Ammon's horn (tissue), 1 donor: Measurements from ENCODE around the gene NPIPA3.
"Not testable (repeated sequence)": the region's sequence is repeated elsewhere in the genome, so short reads cannot be mapped to it uniquely, and the experiment has no call there.

ENCODE experiments used
- DNase-seq: peaks from one replicate; pipeline ENCODE4 v3.0.0-alpha.2; 2016; ENCODE audit warnings: low spot score

Gene NPIPA3

DNA sequence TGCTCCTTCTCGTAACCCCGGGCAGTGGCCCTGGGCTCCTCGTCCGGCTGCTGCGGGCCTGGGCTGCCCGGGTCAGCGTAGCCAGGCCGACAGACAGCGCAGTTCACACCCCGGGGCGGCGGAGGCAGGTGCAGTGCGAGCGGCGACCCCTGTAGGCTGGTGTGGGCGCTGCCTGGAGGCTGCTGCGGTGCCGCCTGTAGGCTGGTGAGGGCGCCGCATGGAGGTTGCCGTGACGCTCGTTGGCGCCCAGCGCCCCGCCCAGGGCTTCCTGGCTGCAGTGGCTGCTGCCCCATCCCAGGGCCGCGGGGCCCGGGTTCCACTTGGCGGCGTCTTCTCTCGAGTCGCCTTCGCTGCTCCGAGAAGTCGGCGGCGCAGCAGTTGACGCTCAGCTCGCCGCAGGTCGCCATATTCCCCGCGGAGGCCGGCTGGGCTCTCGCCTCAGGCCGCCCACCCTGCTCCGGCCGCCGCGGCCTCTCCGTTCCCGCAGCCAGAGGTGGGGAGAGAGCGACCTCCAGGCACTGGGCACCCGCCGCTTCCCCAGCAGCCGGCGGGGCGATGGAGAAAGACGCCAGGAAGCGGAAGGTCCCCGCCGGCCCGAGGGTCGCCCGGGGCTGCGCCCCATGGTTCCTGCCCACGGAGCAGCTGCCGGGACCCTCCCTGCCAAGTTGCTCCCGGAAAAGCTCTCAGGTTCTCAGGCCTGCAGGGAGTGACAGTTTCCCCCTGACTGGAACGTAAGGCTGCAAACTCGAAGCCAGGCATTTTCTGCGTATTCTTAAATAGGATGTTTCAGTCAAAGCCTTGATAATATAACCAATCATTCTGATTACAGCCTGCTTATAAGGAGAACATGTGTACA is 39.3 kb downstream of the NPIPA3 start, which contains the start of gene NPIPA2:
TSS of gene NPIPA2 (plus strand) at position 261 of the 856 bp plus-strand sequence. CDS start 5,533 bp downstream, outside the sequence.
- DNase-seq = not testable (repeated sequence)

DNA sequence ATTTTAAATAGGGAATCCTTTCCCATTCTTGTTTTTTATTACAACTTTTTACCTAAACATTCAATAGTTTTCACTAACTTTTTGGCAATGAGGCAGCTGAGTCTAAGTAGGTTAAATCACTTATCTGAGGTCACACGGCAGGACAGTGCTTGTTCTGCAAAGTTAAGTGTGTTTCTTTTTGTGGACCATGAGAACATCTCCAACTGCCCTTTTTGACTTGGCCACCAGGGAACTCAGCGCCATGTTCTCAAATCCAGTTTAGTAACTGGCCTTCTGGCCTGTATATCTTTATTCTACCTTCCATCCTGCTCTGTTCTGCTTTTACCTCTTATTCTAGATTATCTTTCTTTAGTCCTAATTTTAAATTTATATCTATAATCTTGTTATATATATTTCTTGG is 70.4 kb downstream of the NPIPA3 start:
- not testable (repeated sequence) for DNase-seq

DNA sequence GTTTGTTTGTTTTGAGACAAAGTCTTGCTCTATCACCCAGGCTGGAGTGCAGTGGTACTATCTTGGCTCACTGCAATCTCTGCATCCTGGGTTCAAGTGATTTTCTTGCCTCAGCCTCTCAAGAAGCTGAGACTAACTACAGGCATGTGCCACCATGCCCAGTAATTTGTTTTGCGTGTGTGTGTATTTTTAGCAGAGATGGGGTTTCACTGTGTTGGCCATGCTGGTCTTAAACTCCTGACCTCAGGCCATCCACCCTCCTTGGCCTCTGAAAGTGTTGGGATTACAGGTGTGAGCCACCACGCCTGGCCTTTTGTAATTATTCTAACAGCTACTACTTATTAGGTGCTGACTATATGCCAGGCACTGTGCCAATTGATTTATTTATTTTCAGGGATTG is 72.4 kb downstream of the NPIPA3 start:
- not testable (repeated sequence) for DNase-seq
